HG03575 (cell line): ENCODE data around the gene CTSV.
"Not testable (repeated sequence)": the region's sequence is repeated elsewhere in the genome, so short reads cannot be mapped to it uniquely, and the experiment has no call there.

Experiments used
- ATAC-seq: cut with Tn5 transposase; IDR thresholded peaks from one replicate; pipeline ENCODE4 v1.9.1; 2021; ENCODE audit not compliant: unreplicated experiment, insufficient number of reproducible peaks, low FRiP score; ENCODE audit errors: extremely low read depth

Gene CTSV

GRCh38 chr9:97038611-97039513 lies at the start of gene CTSV:
Gene CTSV (minus strand): TSS chr9:97039142. CDS start chr9:97038043, 1,099 bp downstream.
- no peak for ATAC-seq

GRCh38 chr9:97087668-97088215 lies 48.8 kb upstream of the CTSV start:
- not testable (repeated sequence) for ATAC-seq

- not testable (repeated sequence) for ATAC-seq
Measured at GRCh38 chr9:97084562-97084991, 45.6 kb upstream of the CTSV start.

GRCh38 chr9:97078362-97078761 lies 39.4 kb upstream of the CTSV start:
- ATAC-seq = no peak

GRCh38 chr9:97077452-97078295 lies 38.7 kb upstream of the CTSV start:
- no peak for ATAC-seq

GRCh38 chr9:97076731-97077451 lies 37.9 kb upstream of the CTSV start:
- not testable (repeated sequence) for ATAC-seq

GRCh38 chr9:97076238-97076637 lies 37.3 kb upstream of the CTSV start:
- no peak for ATAC-seq

GRCh38 chr9:97075289-97075985 lies 36.5 kb upstream of the CTSV start:
- ATAC-seq = no peak

GRCh38 chr9:97073506-97073905 lies 34.6 kb upstream of the CTSV start:
- ATAC-seq = no peak

GRCh38 chr9:97072285-97072776 lies 33.4 kb upstream of the CTSV start:
- no peak for ATAC-seq

- not testable (repeated sequence) for ATAC-seq
Measured at GRCh38 chr9:97070325-97070724, 31.4 kb upstream of the CTSV start.

- no peak for ATAC-seq
Measured at GRCh38 chr9:97067490-97067889, 28.5 kb upstream of the CTSV start.

GRCh38 chr9:97064176-97064575 lies 25.2 kb upstream of the CTSV start:
- ATAC-seq = no peak

GRCh38 chr9:97060796-97061195 lies 21.9 kb upstream of the CTSV start:
- ATAC-seq = no peak

GRCh38 chr9:97059626-97060025 lies 20.7 kb upstream of the CTSV start:
- no peak for ATAC-seq

GRCh38 chr9:97057651-97058050 lies 18.7 kb upstream of the CTSV start:
- ATAC-seq = no peak

- ATAC-seq = not testable (repeated sequence)
Measured at GRCh38 chr9:97055891-97056290, 16.9 kb upstream of the CTSV start.

- ATAC-seq = no peak
Measured at GRCh38 chr9:97053717-97054116, 14.8 kb upstream of the CTSV start.
